Aorta (tissue), 5 donors: Measurements from ENCODE around the gene TMTC3. TPM values are rescaled to one million over a fixed set of nuclear protein-coding genes. Genes with fewer than 3 reads are reported as not detected.

Experiments used
- ATAC-seq: fragments of 200-7000 bp; cut with Tn5 transposase; one replicate; pipeline ENCODE4 v1.9.1; 2022; ENCODE audit warnings: moderate library complexity; ENCODE audit not compliant: low FRiP score
- DNase-seq, 2 donors: peaks; one replicate each; pipeline ENCODE4 v3.0.0-alpha.2; 2020
- H3K27ac ChIP-seq, 2 donors: one replicate each; pipeline ENCODE4 v1.5.1; 2013; ENCODE audit warnings: low read length in 2 of 2, mild to moderate bottlenecking in 2 of 2, moderate library complexity in 2 of 2, control low read depth in 1 of 2, inconsistent platforms in 1 of 2, low read depth in 1 of 2
- H3K27me3 ChIP-seq, 2 donors: one replicate each; pipeline ENCODE4 v1.6.1; 2013; ENCODE audit warnings: control low read depth in 1 of 2, low read length in 1 of 2, mild to moderate bottlenecking in 1 of 2, moderate library complexity in 1 of 2; ENCODE audit not compliant: insufficient read depth in 2 of 2, control insufficient read depth in 1 of 2
- H3K36me3 ChIP-seq, 2 donors: one replicate each; pipeline ENCODE4 v1.6.1; 2013; ENCODE audit warnings: control low read depth in 1 of 2, low read length in 1 of 2, mild to moderate bottlenecking in 1 of 2; ENCODE audit not compliant: insufficient read depth in 2 of 2, control insufficient read depth in 1 of 2
- H3K4me1 ChIP-seq, 2 donors: one replicate each; pipeline ENCODE4 v1.6.1; 2013; ENCODE audit warnings: low read length in 2 of 2, control low read depth in 1 of 2, mild to moderate bottlenecking in 1 of 2, moderate library complexity in 1 of 2; ENCODE audit not compliant: insufficient read depth in 2 of 2, control insufficient read depth in 1 of 2
- H3K4me3 ChIP-seq, 2 donors: one replicate each; pipeline ENCODE4 v1.5.1; 2013; ENCODE audit warnings: low read length in 2 of 2, control low read depth in 1 of 2, mild to moderate bottlenecking in 1 of 2
- H3K9me3 ChIP-seq: one replicate; pipeline ENCODE4 v1.6.1; 2013; ENCODE audit warnings: mild to moderate bottlenecking, low read length; ENCODE audit not compliant: control insufficient read depth
- WGBS, 2 donors: extraction: QIAGEN DNeasy Blood & Tissue Kit; methylation state at CpG; one replicate each; pipeline ENCODE4 v1.1.7; 2013; 5-methylcytosine and 5-hydroxymethylcytosine counted together
- intact Hi-C, 2 donors: fragments of 100-400 bp; cut with DNase I; formaldehyde crosslinking; loops; one replicate each; pipeline versions ENCODE4 v1.14.2 to v1.15.0; 2022
- polyA plus RNA-seq, 2 donors: library from polyadenylated mRNA; stranded (reverse); fragments of 200-250 nt; gene quantifications; one replicate each; pipeline ENCODE4 v1.2.3, GENCODE V29; 2013
- total RNA-seq, 2 donors: library from RNA; stranded (reverse); fragmentation: NEBNext Ultra II Directional; extraction: Animal tissue kit (Norgen Biotek cat#: 25700); gene quantifications; one replicate each; pipeline ENCODE4 v1.2.1, GENCODE V29; 2021
- donor health status: healthy with polysubstance abuse.
- donor health status: Bipolar disorder and iron deficiency.
- donor health status: DM: no; HTN: no; CAD: no.
- donor health status: DM: no; HTN: no; CAD: no.
- donor health status: DM: yes; HTN: yes; CAD: no.

The TMTC3 gene
- total and polyA plus RNA-seq, 4 donors: 0.88 to 24.3 (median 14.3) TPM

- peaks cover 0 to 1% of the 10 kb centered on the region in 2 donors for H3K4me1 ChIP-seq
- H3K4me3 ChIP-seq: no peak overlapping the region
- ATAC-seq: no peak
- H3K9me3 ChIP-seq: no peaks in the 10 kb centered on the region
- intact Hi-C loops: no loop called here
- H3K27ac ChIP-seq: no peak overlapping the region
- DNase-seq: no peak
- no peaks in the 10 kb centered on the region for H3K36me3 ChIP-seq
- 80 to 82% methylated on average over 5 of the region's 5 CpGs for WGBS, 2 donors
- H3K27me3 ChIP-seq: no peaks in the 10 kb centered on the region
Observed at GRCh38 chr12:88145567-88146505, 3.7 kb downstream of the TMTC3 start.

GRCh38 chr12:88150063-88150462, 8.0 kb downstream of the TMTC3 start:
- H3K27ac ChIP-seq: no peak overlapping the region
- ATAC-seq (no peak), DNase-seq (no peak)
- intact Hi-C loops: no loop called here
- H3K4me3 ChIP-seq: no peak overlapping the region
- 90 to 96% methylated on average over 2 of the region's 2 CpGs for WGBS, 2 donors
- H3K36me3 ChIP-seq: no peaks in the 10 kb centered on the region
- H3K4me1 ChIP-seq: peaks cover 0 to 1% of the 10 kb centered on the region in 2 donors
- H3K9me3 ChIP-seq: no peaks in the 10 kb centered on the region
- no peaks in the 10 kb centered on the region for H3K27me3 ChIP-seq

- intact Hi-C loops: no loop called here
- no peaks in the 10 kb centered on the region for H3K4me1 ChIP-seq
- WGBS, 2 donors: 67 to 68% methylated on average over 3 of the region's 3 CpGs
- H3K27me3 ChIP-seq: no peaks in the 10 kb centered on the region
- H3K4me3 ChIP-seq: no peak overlapping the region
- DNase-seq (no peak), ATAC-seq (no peak)
- no peaks in the 10 kb centered on the region for H3K36me3 ChIP-seq
- no peak overlapping the region for H3K27ac ChIP-seq
- H3K9me3 ChIP-seq: no peaks in the 10 kb centered on the region
Observed at GRCh38 chr12:88153959-88154358, 11.9 kb downstream of the TMTC3 start.

GRCh38 chr12:88156075-88156654, 14.1 kb downstream of the TMTC3 start:
- WGBS, 2 donors: 92 to 94% methylated on average over 1 of the region's 1 CpG
- no peak overlapping the region for H3K27ac ChIP-seq
- H3K36me3 ChIP-seq: no peaks in the 10 kb centered on the region
- intact Hi-C loops: loop anchor here in 1 of 2 donors (5.0 kb wide), 1 partner anchor 831 kb away; no protein-coding TSS in a partner anchor
- H3K27me3 ChIP-seq: no peaks in the 10 kb centered on the region
- no peaks in the 10 kb centered on the region for H3K4me1 ChIP-seq
- ATAC-seq (no peak), DNase-seq (no peak)
- no peak overlapping the region for H3K4me3 ChIP-seq
- no peaks in the 10 kb centered on the region for H3K9me3 ChIP-seq

- Histone ChIP-seq H3K36me3 (no peaks in the 10 kb centered on the region), H3K27ac (no peak overlapping the region), H3K27me3 (no peaks in the 10 kb centered on the region), H3K4me1 (no peaks in the 10 kb centered on the region), H3K4me3 (no peak overlapping the region), H3K9me3 (no peaks in the 10 kb centered on the region)
- WGBS, 2 donors: 93 to 97% methylated on average over 2 of the region's 2 CpGs
- ATAC-seq (no peak), DNase-seq (no peak)
- intact Hi-C loops: no loop called here
Observed at GRCh38 chr12:88163371-88163770, 21.3 kb downstream of the TMTC3 start.

- H3K4me1 ChIP-seq: no peaks in the 10 kb centered on the region
- intact Hi-C loops: no loop called here
- ATAC-seq (no peak), DNase-seq (no peak)
- no peaks in the 10 kb centered on the region for H3K27me3 ChIP-seq
- WGBS, 2 donors: 90 to 94% methylated on average over 1 of the region's 1 CpG
- H3K9me3 ChIP-seq: no peaks in the 10 kb centered on the region
- no peak overlapping the region for H3K27ac ChIP-seq
- H3K4me3 ChIP-seq: no peak overlapping the region
- no peaks in the 10 kb centered on the region for H3K36me3 ChIP-seq
Observed at GRCh38 chr12:88166179-88166578, 24.1 kb downstream of the TMTC3 start.

GRCh38 chr12:88167384-88167783, 25.3 kb downstream of the TMTC3 start:
- Histone ChIP-seq H3K4me1 (no peaks in the 10 kb centered on the region), H3K36me3 (no peaks in the 10 kb centered on the region), H3K27me3 (no peaks in the 10 kb centered on the region), H3K9me3 (no peaks in the 10 kb centered on the region), H3K27ac (no peak overlapping the region), H3K4me3 (no peak overlapping the region)
- ATAC-seq: no peak
- DNase-seq: no peak
- 95 to 98% methylated on average over 2 of the region's 2 CpGs for WGBS, 2 donors
- intact Hi-C loops: no loop called here

- no peaks in the 10 kb centered on the region for H3K27me3 ChIP-seq
- ATAC-seq (no peak), DNase-seq (no peak)
- no peak overlapping the region for H3K4me3 ChIP-seq
- H3K9me3 ChIP-seq: no peaks in the 10 kb centered on the region
- intact Hi-C loops: no loop called here
- H3K27ac ChIP-seq: no peak overlapping the region
- no peaks in the 10 kb centered on the region for H3K4me1 ChIP-seq
- H3K36me3 ChIP-seq: peaks cover 0 to 2% of the 10 kb centered on the region in 2 donors
Observed at GRCh38 chr12:88172844-88173407, 30.8 kb downstream of the TMTC3 start.
